SH-SY5Y (cell line): ENCODE data around the gene SCN4B.

Experiments
- GATA2 ChIP-seq: IDR thresholded peaks from 2 replicates; pipeline ENCODE4 v1.6.1; 2011; ENCODE audit warnings: mild to moderate bottlenecking, low read depth, low read length
- GATA3 ChIP-seq: IDR thresholded peaks from 2 replicates; pipeline ENCODE4 v1.6.1; 2011; ENCODE audit warnings: low read depth, mild to moderate bottlenecking, low read length, moderate library complexity

DNA sequence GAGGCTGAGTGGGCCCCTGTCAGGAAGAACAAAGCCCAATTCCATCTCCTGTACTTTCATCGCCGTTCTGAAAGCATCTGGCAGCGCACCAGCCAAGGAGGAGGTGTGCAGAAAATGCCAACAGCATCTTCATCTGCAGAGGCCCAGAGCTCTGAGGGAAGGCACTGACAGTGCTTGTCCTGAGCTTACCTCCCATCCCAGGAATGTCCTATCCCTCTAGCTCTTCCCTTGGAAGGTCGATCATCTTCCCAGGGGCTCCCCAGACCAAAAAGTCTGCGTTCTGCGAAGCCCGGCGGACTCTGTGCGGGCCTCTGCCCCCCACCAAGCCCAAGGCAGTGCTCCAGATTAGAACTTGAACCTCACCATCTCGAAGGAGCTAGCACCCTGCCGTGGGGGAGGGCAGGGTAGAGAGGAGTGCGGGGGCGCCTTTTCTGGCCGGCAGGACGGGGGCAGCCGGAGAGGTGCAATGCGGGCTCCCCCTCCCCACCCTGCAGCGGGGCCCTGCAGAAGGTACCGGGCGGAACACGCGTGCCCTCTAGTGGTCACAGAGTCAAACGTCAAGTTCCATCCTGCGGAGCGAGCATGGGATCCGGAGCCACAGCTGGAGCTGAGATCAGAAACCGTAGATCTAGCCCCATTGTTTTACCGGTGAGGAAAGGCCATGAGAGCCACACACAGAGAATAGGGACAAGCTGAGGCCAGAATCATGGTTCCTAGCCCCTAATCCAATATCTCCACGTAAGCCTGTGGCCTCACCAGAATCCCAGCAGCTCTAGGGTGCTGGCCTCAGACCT, 18.8 kb upstream of the SCN4B start:
- TF ChIP-seq GATA3 (no peak), GATA2 (no peak)
